ENCODE data around the gene IKBKE.
A peak's percentile ranks its signal among the peaks of the same experiment; 100 is the strongest.

Gene IKBKE

DNA sequence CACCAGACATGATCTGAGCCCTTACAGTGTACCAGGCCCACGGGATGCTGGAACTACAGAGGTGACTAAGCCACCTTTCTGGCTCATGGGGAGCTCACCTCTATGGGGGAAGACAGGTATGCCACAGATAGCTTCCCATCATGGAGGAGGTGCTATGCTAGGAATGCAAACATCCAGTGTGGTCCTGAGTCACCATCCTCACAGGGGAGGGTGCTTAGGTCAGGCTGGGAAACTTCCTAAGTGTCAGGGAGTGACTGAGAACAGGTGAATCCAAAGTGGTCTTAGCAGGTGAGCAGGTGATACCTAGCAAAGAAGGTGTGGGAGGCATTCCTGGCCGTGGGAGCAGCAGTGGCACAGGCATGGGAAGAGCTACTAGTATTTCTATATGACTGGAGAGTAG is 28.4 kb downstream of the IKBKE start:
- no peak for DNase-seq

DNA sequence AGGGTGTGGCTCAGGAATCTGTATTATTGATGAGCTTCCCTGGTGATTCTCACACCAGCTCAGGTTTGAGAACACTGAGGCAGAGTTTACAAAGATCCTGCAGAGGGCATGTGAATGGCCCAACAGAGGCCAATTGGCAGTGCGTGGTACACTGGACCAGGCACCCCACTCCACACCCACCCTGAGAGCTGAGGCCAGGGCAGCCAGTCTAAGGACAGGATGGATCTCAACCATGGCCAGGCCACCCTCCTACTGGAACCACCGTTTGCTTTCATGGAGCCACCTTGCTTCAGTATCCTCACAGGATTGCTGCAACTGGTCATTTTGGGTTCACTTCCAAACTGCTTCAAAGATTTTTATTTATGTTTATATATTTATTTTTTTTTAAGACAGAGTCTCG is 29.8 kb downstream of the IKBKE start:
- DNase-seq: no peak

DNA sequence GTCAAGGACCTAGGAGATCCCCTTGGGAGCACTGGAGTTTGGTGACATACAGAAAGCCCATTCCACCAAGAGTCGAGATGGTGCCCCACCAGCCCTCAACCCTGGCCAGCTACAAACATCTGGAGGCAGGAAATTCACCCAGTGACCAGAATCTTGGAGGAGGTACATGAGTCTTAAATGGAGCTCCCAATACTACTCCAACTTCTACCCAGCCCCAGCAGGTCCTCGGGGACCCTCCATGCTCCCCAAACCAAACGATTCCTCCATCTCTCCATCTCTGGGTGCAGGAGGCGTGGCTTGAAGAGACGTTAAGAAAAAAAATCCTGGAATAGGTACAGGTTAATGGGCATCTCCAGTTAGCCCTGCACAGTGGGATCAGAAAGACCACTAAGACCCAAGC is 31.6 kb downstream of the IKBKE start:
- no peak for DNase-seq

DNA sequence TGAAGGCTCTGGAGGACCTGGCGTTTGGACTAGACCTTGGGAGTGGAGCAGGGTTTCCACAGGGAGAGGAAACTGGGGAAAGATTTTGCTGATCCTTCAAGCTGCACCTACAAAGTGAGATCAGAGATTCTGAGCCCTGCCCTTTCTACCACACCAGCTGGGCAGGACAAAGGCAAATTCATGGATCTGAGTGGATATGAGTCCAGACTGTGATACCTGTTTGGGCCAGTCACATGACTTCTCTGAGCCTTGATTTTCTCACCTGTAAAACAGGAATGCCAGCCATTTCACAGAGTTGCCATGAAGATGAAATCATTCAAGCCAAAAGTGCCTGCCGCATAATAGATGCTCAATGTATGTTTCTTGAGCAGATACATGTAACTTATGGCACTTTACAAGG is 32.1 kb downstream of the IKBKE start:
- no peak for DNase-seq

DNA sequence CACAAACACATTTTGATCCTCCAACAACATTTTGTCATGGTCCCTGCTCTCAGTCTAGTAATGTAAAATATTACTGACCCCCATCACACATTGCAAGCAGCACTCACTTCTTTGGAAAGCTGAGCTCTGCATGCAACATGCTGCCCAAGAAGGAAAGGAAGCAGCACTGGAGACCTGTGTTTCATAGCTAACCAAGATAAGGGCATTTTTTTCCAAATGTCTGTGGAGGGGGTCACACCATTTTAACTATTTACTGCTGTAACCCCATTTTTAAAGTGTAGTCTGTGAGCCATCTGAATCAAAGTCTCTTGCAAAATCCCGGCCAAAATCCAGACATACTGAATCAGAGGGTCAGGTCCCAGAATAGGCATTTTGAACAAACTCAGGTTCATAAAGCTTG is 32.5 kb downstream of the IKBKE start:
- no peak for DNase-seq

DNA sequence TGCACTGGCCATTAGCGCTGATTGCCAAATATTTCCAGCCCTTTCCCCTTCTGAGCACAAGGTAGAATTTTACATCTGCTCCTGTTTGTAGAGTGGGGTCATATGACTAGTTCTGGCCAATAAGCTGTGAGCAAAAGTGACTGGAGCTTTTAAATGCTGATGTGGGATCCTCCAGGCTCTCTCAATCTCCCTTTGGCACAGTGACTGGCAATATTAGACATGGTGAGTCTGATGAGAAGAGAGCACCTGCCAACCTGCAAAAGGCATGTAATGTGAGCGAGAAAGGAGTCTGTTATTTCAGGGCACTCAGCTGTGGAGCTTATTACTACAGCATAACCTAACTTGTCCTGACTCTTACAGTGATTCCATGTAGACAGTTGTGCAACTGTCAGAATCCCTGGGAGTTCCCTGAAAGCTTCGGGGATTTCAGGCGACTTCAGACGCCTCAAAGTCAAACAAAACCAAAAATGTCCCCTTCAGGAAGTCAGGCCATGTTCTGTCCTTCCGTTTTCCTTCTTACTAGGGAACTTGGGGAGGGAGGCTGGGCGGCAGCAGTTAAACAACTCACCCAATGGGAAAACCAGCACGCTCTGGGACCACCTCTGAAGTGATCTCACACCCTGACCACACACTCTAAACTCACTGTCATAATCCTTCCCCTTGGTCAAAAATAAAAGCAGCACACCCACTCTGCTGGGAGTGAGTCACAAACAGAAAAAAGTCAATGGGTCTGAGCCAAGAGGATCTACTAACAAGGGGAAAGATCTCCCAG is 33.5 kb downstream of the IKBKE start:
- DNase-seq: peak; percentile 76

DNA sequence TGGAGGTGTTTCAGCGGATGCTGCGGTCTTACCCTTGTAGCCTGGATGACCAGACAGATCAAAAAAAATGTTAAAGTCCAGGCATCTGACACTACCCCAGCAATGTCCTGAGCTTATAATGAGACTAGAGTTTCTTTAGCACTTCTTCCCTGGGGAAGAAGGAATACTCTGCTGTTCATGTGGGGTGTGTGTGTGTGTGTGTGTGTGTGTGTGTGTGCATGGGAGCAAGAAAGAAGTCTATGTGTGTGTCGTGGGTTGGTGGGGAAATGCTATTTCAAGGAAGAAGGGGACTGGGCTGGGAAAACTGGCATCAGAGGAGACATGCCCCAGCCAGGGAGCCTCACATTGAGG is 34.1 kb downstream of the IKBKE start:
- DNase-seq: no peak

DNA sequence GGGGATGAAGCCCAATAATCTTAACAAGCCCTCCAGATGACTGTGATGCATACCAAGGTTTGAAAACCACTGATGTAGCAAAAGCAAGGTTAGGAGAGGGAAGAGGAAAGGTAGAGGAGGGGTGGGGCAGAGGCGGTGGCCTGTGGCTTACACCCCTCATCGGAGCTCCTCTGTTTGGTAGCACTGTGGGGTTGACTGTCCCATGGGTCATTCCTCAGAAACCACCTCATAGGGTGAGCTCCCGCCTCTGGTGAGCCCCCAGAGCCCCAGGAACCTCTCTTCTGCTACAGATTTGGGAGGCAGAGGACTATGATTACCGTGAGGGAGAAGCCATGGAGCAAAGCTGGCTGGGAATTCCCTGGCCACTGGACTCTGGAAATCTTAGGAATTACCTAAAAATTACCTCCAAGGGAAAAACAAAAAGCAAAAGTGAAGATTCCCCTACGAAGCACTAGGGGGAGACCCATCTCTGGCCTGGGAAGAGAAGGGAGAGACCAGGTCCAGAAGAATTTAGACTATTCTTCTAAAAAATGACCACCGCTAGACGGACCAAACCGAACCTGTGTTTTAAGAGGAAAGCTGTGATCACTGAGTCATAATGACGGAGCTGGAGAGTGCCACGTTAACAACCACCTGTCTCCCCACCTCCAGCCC is 35.6 kb downstream of the IKBKE start:
- DNase-seq: no peak

DNA sequence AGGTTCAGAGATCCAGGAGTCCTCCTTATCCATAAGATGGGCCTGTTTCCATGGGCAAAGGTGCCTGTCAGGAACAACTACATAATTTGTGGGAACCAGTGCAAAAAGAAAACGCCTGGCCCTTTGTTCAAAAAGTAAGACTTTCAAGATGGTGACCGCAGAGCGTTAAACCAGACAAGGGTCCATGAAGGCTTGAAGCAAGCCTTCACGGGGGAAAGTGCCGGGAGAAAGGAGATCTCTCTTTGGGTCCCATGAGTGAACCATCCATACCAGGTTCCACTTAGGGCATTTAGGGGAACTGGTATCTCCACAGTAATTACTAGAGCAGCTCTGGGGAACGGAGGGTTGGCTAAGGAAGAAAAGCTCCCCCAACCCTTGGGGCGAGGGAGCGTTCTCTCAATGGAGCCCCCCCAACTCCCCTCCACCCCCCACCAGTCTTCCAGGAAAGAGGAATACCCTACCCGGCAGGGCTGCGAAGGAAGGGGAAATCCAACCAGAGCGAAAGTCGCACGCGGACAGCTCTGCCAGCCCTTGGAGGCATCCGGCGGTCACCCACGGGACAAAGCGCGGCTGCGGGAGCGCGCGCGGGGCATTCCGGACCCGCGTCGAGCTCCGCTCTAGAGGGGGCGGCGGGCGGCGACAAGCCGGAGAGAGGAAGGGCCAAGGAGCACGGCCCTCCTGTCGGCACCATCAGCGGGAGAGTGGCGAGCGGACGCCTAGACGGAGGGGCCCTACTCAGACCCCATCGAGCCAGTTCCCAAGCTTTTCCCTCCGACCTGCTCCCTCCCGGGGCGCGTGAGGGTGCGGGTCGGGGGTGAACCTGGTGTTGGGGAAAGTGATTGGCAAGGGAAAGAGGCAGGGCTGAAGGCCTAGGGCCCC is 36.4 kb downstream of the IKBKE start:
- DNase-seq: peak; percentile 30

DNA sequence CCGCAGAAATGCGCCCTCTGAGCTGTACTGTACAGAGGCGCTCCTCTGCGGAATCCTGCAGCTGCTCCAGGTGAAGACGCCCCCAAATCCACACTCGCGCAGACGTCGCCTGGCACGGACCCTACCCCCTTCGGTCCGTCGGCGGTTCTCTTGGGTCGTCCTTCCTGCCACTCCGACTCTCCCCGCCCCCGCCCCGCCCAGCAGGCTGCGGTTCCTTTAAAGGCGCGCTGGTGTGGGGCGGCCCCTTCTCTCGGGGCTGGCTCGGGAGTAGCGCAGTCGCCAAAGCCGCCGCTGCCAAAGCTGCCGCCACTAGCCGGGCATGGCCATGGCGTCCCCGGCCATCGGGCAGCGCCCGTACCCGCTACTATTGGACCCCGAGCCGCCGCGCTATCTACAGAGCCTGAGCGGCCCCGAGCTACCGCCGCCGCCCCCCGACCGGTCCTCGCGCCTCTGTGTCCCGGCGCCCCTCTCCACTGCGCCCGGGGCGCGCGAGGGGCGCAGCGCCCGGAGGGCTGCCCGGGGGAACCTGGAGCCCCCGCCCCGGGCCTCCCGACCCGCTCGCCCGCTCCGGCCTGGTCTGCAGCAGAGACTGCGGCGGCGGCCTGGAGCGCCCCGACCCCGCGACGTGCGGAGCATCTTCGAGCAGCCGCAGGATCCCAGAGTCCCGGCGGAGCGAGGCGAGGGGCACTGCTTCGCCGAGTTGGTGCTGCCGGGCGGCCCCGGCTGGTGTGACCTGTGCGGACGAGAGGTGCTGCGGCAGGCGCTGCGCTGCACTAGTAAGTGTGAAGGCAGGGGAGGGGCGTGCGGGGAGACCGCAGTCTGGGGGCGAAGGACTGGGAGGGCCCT is 37.2 kb downstream of the IKBKE start, which contains the start of gene RASSF5:
Gene RASSF5 (plus strand): TSS at position 248 of the 846 bp plus-strand sequence. CDS start 72 bp downstream, at position 320.
- peak; percentile 92 for DNase-seq

DNA sequence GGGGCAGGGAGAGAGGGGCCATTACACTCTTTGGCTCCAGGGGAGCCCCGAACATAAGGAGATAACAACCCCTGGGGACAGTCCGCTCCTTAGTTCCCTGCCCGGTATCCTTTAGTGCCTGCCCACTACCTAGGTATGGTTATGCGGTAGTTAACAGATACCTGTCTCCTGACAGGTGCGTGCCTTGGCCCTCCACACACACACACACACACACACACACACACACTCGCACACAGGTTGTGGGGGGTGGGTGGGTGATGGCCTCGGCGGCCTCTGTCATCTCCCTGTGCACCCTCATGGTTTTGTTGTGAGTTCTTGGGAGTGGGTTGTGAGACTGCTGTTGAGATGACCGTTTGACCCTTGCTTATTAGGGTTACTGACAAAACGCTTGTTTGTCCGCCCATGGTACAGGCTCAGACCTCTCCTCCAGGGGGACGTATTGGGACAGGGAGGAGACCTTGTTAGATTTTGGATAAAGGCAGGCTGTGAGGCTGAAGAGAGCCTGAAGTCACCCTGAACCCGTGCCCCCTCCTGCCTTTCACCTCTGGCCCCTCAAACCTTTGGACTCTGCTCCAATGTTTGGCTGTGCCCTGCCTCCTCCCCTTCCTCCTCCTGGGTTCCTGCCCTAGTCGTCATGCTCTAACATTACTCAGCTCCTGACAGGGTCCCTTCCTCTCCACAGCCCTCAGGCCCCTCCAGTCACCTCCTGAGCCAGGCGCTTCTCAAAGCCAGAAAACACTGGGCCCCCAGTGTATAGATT is 38.0 kb downstream of the IKBKE start:
- DNase-seq: no peak

DNA sequence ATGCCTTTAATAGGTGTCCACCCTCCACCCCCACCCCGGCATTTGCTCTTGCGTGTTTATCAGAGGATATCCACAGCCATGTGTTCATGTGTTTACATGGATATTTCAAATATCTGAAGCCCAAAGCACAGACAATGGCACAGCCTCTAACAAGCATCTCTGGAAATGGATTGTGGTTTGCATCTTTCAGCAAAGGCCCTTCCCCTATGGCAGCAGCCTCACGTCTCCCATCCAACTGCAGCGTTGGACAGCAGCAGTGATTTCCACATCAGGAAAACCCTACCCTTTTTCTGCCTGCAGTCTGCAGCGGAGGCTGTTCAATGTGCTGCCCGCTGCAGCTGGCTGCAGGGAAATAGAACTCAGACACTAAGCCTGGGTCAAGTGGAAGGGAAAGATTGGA is 38.7 kb downstream of the IKBKE start:
- no peak for DNase-seq

DNA sequence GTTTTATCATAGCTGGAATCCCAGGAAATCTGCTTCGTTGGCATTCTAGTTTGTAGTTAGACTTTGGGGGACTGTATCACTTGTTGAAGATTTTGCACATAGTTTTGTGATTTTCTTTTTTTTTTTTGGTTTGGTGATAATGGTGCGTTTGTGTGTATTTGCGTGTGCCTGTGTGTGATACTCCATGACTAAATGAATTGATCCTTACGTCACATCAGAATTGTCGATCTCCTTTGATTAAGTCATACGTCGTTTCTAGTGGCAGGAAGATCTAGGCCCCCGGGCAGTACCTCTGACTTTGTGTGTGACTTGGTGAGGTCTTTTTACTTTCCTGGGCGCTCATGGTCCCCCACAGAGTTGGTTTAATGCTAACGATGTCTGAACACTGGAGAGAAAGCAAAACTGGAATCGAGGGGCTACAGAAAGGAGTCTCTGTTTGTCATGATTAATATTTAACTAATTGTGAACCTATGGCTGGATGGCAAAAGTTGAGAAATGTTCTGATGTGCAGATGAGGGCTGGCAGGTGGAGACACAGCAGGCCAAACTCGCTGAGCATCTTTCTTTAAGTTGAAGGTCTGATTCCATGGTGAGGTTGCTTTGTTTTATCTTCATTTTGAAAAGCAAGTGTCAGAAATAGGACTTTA is 39.5 kb downstream of the IKBKE start:
- DNase-seq: no peak

DNA sequence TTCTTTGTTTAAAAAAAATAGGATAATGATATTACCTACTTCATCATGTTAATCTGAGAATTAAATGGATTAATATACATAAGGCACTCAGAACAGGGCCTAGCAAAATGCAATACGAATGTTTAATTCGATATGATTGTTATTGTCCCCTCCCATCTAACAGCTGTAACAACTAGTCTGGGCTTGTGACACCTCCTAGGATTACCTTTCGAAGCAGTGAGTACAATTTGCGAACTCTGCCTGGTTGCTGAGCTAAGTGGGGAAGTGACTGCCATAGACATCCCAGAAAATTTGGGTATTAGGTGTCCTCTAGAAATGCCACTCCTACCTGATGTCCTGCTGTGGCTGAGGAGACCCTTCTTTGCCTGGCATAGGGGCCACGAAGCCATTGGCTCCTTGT is 40.1 kb downstream of the IKBKE start:
- no peak for DNase-seq

DNA sequence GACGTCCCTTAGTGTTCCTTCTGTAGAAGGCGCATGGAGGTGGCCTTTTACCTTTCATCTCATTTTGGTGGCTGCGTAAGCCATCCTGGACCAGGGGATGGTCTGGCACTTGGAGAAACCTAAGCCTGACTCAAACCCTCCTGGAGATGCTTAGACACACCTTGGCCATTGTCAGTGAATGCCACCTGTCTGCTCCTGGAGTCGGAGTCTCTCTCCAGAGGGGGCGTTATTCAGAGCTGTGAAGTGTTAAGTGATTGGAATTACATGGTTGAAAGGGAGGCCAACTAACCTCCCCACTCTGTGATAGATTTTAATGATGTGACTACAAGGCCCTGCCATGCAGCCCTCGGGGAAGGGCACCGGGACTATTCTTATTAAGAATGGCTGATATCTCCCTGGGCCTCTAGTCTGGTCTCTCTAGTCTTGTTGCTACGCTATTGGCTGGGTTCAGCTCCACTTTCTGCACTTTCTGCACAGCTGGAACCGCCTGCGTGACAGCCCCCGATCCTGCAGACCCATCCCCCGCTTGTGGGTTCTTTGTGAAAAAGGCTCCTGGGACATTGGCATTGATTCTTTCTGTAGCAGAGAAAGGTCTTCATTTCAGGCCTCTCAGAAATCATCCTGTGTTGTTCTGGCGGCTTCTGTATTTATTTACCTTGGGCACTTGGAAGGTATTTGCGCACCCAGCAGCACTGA is 41.2 kb downstream of the IKBKE start:
- DNase-seq: no peak

DNA sequence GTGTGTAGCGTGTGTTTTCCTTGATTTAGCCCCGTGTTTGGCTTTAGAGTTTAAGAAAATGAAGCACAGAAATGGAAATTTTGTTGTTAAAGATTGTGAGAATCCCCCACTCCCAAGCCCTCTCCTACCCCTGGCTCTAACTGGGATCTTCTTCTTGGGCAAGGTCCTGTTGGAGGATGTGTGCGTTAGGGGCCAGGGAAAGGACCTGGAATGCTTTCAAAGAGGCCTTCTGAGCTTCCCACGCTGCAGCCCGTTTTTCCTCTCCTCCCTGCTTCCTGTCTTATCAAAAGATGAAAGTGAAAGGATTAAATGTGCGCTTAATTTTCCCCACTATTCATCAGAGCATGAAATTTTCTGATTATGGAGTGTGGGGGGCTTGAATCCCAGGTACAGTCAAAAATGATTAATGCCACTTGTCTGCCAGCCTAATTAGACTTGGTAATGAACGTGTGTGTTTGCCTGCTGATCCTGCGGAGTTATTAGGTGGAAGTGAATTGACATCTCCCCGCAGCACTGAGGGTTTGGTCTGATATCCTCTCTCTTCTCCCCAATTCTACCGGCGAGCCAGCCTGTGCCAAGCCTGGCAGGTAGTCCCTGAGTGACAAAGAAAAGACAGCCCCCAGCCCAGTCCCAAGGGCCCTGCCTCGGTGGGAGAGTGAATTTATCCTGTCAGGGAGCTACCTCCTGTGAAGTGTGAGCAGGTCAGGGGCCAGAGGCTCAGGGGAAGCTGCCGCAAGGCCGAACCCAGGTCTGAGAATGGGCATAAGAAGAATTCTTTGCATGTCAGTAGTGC is 42.0 kb downstream of the IKBKE start:
- DNase-seq: no peak

DNA sequence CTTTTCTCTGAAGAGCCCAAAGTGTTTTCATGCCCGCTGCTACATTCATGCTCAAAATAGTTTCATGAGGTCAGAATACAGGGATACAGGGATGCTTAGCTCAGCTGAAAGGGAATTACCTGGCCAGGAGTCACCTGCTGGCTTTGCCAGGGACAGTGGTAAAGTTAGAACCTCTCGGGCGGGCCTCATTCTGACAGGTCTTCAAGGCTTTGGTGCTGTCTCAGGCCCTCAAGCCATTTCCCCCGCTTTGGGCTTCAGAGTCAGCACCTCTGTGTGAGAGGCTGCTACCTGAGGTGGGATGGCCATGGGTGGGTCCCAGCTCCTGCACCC is 42.5 kb downstream of the IKBKE start:
- DNase-seq: no peak

DNA sequence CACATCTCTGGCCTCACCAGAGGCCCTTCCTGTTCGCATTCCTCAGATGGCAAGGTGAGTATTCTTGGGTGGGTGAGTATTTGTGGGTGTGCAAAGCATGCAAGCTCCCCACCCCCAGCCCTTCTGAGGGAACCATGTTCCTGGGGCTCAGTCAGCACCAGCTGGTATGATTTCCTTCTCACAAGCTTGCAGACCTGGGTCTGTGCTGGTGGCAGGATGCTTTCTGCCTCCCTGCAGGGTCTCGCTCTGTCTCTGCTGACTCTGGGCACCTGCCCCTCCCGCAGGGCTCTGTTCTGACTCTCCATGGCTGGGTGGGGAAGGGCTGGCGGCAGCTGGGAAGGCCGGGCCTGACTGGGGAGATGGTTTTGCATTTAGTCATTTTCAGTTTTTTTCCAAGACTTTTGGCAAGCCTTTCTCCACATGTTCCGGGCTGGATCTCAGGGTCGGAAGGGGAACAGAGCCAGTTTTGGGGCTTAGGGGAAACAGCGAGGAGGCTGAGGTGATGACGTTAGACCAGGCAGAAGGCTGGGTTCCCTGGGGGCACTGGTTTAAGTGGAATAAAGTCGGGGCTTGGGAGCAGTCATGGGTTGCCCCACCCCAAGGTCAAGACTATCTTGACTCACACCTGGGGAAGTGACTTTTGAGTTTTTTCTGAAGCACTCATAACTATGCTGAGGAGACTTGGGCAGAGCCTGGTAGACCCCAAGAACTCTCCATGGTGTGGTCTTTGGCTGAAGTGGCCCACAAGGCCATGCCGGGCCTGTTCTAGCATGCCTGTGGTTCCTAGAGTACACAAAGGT is 43.2 kb downstream of the IKBKE start:
- DNase-seq: no peak

DNA sequence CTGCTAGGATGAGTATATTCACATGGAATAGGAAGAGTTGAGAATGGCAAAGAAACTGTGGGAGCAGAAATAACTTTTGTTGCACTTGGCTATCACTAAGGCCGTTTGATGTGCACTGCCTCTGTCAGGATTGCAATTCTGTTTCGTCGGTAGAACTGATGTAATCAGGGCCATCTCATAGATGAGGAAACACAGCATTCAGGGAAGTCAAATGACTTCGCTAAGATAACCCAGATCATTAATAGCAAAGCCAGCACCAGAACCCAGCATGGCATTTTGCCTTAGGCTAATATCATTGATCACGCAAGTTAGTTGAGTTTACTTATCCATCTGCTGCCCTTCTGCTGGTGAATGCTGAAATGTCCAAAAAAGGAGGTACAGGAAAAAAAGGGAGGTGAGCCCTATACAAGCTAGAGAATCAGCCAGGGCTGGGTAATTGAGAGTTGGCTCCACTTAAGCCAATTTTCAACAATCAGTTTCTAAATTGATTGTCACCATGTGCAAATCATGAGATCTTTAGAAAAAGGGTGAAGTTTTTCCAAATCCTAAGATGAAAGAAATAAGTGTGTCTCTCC is 44.6 kb downstream of the IKBKE start:
- DNase-seq: no peak

Data from stimulated activated CD4-positive, alpha-beta T cell treated with anti-CD3 and anti-CD28 coated beads, Interleukin-15, amount 100 ng/mL, for 24 hours (primary cell).